HL-60/S4 (cell line): ENCODE measurements around the gene PPIL6.

ENCODE experiments used
- in situ Hi-C: fragments of 300-500 bp; cut with MboI; formaldehyde crosslinking; loops from 2 replicates; pipeline ENCODE4 v1.14.3; 2022; ENCODE audit warnings: low sequenced_read_pairs

The PPIL6 gene

DNA sequence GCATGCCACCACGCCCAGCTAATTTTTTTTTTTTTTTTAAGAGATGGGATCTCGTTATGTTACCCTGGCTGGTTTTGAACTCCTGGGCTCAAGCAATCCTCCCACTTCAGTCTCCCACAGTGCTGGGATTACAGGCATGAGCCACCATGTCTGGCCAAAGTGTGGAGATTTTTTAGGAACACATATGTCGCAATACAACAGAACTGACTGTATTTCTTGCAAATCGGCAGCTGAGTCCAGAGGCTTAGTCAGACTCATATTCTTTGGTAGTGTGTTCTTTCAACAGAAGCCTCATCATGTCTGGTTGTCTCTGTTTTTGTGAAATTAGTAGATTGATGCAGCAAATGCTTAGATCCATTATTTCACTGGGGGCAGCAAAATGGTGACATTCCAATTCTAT is 34.2 kb downstream of the PPIL6 start:
- in situ Hi-C loops: no loop called here

- in situ Hi-C loops: no loop called here
Observed at GRCh38 chr6:109397020-109397419, 43.4 kb downstream of the PPIL6 start.

DNA sequence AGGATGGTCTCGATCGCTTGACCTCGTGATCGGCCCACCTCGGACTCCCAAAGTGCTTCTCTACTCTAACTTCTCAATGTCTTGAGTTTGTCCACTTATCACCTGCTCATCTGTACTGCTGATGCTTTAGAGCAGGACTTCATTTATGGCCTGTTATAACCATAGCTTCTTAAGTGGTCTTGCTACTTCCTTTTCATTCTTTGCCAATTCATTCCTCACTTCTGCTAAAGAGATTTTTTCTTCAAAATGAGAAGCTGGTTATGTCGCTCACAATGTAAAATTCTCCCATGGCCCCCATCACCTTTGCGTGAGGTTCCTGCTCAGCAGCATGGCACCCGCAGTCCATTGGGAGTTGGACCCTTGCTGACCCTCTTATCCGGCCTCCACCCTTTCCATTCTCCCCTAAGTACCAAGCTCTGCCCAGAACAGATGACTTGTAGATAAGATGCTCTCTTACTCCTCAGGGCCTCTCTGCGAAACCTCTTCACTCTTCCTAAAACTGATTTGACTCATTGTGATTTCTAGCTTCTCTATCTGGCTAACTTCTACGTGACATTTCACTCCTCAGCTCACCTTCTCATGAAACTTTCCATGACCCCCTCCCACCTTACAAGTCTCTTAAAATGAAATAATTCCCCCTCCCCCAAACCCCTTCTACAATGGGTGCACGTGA is 44.2 kb downstream of the PPIL6 start:
- in situ Hi-C loops: no loop called here

DNA sequence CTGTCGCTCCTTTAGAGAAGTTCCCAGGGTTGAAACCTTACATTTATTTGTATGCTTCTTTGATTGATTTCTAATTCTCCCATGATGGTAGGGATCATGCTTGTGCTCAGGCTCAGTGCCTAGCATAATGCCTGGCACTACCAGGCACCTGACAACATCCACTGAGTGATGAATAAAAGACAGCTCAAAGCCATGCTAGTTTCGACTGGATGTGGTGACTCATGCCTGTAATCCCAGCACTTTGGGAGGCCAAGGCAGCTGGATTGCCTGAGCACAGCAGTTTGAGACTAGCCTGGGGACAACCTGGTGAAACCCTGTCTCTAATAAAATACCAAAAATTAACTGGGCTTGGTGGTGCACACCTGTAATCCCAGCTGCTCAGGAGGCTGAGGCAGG is 46.5 kb downstream of the PPIL6 start:
- in situ Hi-C loops: no loop called here

DNA sequence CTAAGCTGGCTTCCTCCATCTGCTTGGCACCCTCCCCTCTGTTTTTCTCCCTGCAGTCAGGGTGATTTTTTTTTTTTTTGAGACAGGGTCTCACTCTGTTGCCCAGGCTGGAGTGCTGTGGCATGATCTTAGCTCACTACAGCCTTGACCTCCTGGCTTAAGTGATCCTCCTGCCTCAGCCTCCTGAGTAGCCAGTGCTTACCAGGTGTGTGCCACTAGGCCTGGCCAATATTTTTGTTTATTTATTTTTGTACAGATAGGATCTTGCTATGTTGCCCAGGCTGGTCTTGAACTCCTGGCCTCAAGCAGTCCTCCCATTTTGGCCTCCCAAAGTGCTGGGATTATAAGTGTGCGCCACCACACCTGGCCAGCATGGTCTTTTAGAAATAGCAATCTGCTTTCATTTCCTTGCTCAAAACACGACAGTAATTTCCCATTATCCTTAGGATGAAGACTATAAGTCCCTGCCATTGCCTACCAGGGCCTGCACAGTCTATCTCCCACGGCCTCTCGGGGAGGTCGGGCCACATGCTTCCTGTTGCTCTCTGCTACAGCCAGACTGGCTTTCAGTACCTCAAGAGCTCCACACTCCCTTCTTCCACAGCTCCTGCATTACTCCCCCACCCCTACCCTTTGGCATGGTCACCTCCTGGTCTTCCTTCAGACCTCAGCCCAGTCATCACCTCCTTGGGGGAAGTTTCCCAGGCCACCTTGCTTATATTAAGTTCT is 47.1 kb downstream of the PPIL6 start:
- in situ Hi-C loops: no loop called here

- in situ Hi-C loops: loop anchor here (10.0 kb wide), 1 partner anchor 205 kb away; no protein-coding TSS in a partner anchor
Observed at GRCh38 chr6:109389650-109390274, 50.7 kb downstream of the PPIL6 start.

GRCh38 chr6:109388265-109388664 is 52.2 kb downstream of the PPIL6 start:
- in situ Hi-C loops: loop anchor here (10.0 kb wide), 1 partner anchor 203 kb away; no protein-coding TSS in a partner anchor

- in situ Hi-C loops: loop anchor here (10.0 kb wide), 1 partner anchor 199 kb away; no protein-coding TSS in a partner anchor
Observed at GRCh38 chr6:109383438-109383940, 56.9 kb downstream of the PPIL6 start.

DNA sequence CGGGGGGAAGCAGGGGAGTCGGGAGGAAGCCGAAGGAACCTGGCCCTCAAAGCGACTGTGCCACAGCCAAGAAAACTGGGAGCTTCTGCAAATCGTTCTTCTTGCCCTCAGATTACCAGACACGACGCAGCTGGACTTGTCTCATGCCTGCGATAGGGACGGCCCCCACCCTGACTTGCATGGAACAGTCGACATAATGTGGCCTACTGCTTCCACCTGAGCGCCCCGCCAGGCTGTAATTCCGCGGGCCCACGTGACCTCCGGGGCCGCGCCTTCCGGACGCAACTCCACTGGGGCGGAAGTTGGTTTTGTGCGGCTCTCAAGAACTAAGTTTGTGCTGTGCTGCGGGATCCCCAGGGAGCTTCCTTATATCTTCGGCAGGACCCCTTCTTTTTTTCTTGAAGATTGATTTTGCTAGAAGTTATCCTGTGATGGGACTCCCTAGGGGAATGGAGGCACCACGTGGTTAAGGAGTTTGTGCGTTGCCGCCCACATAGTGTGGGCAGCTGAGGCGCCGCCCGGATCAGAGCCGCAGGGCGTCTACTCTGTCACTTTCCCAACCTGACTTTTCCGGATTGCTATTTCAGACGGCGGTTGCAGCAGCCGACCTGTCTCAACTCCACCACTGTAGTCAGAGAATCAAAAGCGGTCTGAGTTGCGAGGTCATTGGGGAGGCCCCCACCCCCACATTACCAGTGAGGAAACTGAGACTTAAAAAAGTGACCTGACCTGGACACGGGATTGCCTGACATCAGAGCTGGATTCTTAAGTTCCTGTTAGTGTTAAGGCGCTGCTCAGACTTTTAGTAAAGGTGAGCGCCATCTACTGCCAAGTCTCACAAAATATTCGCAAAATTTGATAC is 57.6 kb downstream of the PPIL6 start:
- in situ Hi-C loops: loop anchor here (10.0 kb wide), 1 partner anchor 198 kb away; no protein-coding TSS in a partner anchor

DNA sequence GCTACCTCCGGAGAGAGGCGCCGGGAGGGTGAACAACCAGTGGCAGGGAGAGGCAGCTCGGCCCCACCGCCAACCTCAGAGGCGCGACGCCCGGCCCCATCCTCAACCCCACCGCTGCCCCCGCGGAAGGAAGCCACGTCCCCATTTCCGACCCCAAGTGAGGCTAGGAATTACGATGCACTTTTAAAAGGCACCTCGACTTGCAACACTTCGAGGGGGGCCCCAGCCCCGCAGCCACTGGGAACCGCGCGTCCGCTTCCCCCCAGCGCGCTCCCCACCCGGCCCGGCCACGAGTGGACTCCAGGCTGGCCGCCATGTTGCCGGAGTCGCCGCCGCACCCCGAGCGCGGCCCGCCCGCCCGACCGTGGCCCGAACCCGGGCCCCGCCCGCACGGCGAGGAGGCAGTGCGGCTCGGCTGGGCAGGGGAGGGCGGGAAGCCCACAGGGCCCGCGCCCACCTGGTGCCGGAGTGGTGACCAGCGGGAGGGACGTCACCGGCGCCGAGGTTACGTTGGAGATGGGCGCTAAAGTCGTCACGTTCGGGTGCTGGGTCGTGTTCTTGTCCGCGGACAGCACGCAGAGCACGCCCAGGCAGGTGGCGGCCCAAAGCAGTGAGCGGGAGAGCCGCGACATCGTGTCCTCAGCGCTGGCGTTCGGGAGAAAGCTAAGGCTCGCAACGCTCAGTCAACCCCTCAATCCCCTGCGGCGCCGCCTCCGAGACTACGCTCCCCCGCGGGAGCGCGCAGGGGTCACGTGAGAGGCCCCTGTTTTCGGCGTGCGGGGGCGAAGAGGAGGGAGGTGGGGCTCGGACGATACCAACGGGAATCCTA is 58.5 kb downstream of the PPIL6 start, which contains the start of gene CD164:
Gene CD164 (minus strand): TSS at position 721 of the 829 bp plus-strand sequence. CDS start 89 bp downstream, at position 632.
- in situ Hi-C loops: loop anchor here (10.0 kb wide), 1 partner anchor 197 kb away; no protein-coding TSS in a partner anchor

GRCh38 chr6:109381061-109381746 is 59.2 kb downstream of the PPIL6 start:
- in situ Hi-C loops: loop anchor here (10.0 kb wide), 1 partner anchor 196 kb away; no protein-coding TSS in a partner anchor

DNA sequence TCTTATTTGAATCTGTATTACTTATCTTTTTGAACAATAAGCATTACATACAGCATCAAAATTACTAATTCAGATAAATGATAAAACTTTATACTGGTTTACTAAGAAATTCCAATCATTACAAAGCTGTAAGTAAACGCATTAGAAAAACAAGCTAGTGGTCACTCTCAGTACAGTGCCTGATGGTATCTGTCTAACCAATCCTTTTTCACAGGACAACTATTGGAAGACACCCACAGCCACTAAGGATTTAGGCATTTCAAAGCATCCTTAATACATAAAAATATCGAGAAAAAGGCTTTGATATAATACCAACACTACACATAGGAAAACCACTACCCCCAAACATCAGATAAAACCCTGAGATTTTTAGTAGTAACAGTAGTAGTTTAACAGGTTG is 60.7 kb downstream of the PPIL6 start:
- in situ Hi-C loops: loop anchor here (10.0 kb wide), 1 partner anchor 195 kb away; no protein-coding TSS in a partner anchor

DNA sequence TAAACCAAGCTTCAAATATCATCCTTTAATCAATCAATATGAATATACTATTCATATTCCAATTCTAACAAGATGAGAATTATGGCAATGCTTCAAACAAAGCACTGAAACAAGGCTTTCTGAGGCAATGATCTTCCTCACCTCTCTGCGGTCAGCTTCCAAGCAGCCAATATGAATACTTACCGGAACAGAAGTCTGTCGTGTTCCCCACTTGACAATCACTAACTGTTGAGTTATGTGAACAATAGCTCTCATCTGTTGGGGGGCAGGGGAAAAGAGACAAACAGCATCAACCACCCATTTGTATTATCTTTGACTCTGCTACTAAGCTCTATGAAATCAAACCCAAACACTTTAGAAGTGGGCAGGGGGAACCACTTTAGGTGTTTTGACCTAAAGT is 62.7 kb downstream of the PPIL6 start:
- in situ Hi-C loops: no loop called here

DNA sequence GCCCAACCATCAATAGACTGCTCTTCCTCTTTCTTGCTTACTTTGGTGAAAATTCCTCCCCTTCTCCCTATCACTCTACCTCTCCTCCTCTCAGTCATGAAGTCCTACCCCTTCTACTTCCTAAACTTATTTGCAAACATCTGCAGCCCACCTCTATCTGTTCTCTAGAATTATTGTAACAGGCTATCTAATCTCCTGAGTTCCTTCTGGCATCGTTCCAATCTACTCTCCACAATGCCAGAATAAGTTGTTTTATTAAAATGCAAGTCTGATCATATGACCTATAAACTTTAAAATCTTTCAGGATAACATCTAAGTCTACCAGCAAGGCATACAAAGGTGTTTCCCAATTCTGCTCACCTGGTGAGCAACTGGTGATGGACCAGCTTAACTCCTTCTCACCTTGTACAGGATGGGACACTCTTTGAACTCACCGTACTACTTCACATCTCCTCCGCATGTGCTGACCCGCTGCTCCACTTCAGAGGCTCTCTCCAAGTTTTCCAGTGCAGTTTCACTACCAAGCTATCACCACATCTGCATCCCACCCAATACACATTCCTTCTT is 66.0 kb downstream of the PPIL6 start:
- in situ Hi-C loops: no loop called here

DNA sequence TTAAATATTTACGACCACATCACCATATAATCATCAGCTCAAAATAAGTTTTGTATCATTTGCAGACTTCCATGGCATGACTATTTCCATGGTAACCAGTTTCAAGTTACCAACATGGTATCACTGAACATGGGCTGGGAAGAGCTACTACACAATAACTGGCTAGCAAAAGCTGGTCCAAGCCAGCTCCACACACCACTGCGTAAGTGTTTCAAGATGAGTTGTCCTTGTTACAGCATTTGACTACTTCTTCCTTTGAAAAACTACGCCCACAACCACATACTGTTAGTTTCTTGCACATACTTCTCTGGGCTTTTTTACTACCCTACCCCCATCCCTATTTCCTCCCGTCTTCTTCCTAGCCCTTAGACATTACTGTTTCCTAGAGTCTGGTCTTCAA is 66.7 kb downstream of the PPIL6 start:
- in situ Hi-C loops: no loop called here

DNA sequence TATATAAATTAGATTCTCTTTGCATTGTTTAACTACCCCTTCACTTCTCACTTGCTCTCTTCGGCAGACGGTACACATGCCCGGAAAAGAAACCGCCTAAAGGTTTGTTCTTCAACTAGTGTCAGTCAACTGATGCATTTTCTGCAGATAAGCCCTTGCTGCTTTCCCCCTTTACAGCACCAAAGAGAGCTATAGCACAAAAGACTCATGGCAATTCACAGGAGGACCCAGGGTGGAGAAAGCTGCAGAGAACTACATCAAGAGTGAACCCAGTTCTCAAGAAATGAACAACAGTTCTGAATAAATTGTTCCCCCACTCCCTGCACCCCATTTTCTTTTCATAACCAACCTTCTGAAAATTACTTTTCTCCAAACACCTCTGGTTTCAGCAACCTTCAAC is 67.1 kb downstream of the PPIL6 start:
- in situ Hi-C loops: no loop called here

DNA sequence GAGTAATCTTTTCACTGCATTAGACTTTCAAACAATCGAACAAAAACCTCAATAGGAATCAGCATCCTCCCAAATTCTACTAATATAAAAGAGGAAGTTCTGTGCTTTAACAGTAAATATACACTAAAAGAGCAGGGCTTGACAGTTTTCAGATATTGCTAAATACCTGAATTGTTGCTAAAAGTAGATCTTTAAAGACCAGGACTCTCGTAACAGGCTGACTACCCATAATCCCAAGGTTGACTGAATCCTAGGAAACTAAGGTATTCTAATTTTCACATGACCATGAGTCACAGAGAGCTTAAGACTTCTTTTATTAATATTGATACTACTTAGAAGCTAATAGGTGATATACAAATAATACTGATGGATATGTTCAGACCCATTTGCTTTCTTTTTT is 68.3 kb downstream of the PPIL6 start:
- in situ Hi-C loops: no loop called here

- in situ Hi-C loops: no loop called here
Observed at GRCh38 chr6:109370792-109371191, 69.6 kb downstream of the PPIL6 start.

- in situ Hi-C loops: no loop called here
Observed at GRCh38 chr6:109370336-109370735, 70.1 kb downstream of the PPIL6 start.
